PC-3 (cell line): ENCODE measurements around the gene CENPO. TPM values are rescaled to one million over a fixed set of nuclear protein-coding genes. Genes with fewer than 3 reads are reported as not detected.

Experiments used
- ATAC-seq: fragments of 200-7000 bp; cut with Tn5 transposase; 2 replicates; pipeline ENCODE4 v1.9.1; 2020; ENCODE audit warnings: mild to moderate bottlenecking, moderate library complexity
- BruUV-seq: library from RNA; stranded (reverse); fragments of 400-500 nt; replicated peaks from 2 replicates; lab custom pipeline; 2021; lab: Mats Ljungman, UMichigan
- CTCF ChIA-PET: fragments of 300-600 bp; sonication (Branson Sonifier 250); formaldehyde crosslinking; loops from one replicate; lab custom pipeline; 2022; ENCODE audit warnings: antibody characterized with exemption; lab: Charles Lee
- POLR2A ChIA-PET: fragments of 300-600 bp; sonication (Branson Sonifier 250); formaldehyde crosslinking; loops from one replicate; lab custom pipeline; 2022; ENCODE audit warnings: antibody characterized with exemption; ENCODE audit not compliant: unreplicated experiment; lab: Charles Lee
- DNase-seq: peaks from one replicate; pipeline ENCODE4 v3.0.0-alpha.2; 2015
- H2AFZ ChIP-seq: fragments of 300-600 bp; sonication (generic); 2 replicates; pipeline ENCODE4 v1.6.0; 2016; ENCODE audit warnings: antibody characterized with exemption, low read length
- H3F3A ChIP-seq: fragments of 300-600 bp; sonication (generic); one replicate; pipeline ENCODE4 v1.6.0; 2017; ENCODE audit warnings: antibody characterized with exemption, low read length, control low read depth, mild to moderate bottlenecking; ENCODE audit not compliant: unreplicated experiment
- H3K27ac ChIP-seq: fragments of 300-600 bp; sonication (generic); 2 replicates; pipeline ENCODE4 v1.5.1; 2016; ENCODE audit warnings: mild to moderate bottlenecking, low read length
- H3K27me3 ChIP-seq: fragments of 300-600 bp; sonication (generic); 2 replicates; pipeline ENCODE4 v1.6.1; 2016; ENCODE audit warnings: low read length, mixed read lengths
- H3K36me3 ChIP-seq: fragments of 300-600 bp; sonication (generic); 2 replicates; pipeline ENCODE4 v1.6.1; 2016; ENCODE audit warnings: low read depth, mixed run types, low read length, mixed read lengths
- H3K4me1 ChIP-seq: fragments of 300-600 bp; sonication (generic); 2 replicates; pipeline ENCODE4 v1.5.1; 2016; ENCODE audit warnings: low read length; ENCODE audit not compliant: insufficient read depth
- H3K4me2 ChIP-seq: fragments of 300-600 bp; sonication (generic); 2 replicates; pipeline ENCODE4 v1.6.0; 2016; ENCODE audit warnings: low read length
- H3K4me3 ChIP-seq: fragments of 300-600 bp; sonication (generic); 2 replicates; pipeline ENCODE4 v1.5.1; 2016; ENCODE audit warnings: mild to moderate bottlenecking, low read length, mixed read lengths
- H3K79me2 ChIP-seq: fragments of 300-600 bp; sonication (generic); 2 replicates; pipeline ENCODE4 v1.6.1; 2017; ENCODE audit warnings: low read length, mixed read lengths
- H3K9ac ChIP-seq: fragments of 300-600 bp; sonication (generic); 2 replicates; pipeline ENCODE4 v1.6.0; 2016; ENCODE audit warnings: mild to moderate bottlenecking, low read length
- H3K9me2 ChIP-seq: fragments of 300-600 bp; sonication (generic); replicated peaks from 2 replicates; pipeline ENCODE4 v1.6.1; 2016; ENCODE audit warnings: mixed run types, low read length, mixed read lengths
- H3K9me3 ChIP-seq: fragments of 300-600 bp; sonication (generic); 2 replicates; pipeline ENCODE4 v1.6.1; 2016; ENCODE audit warnings: low read length, mixed read lengths
- H4K20me1 ChIP-seq: fragments of 300-600 bp; sonication (generic); 2 replicates; pipeline ENCODE4 v1.6.1; 2016; ENCODE audit warnings: low read length, mixed read lengths
- CTCF ChIP-seq: fragments of 300-600 bp; sonication (generic); conservative IDR thresholded peaks from 2 replicates; pipeline ENCODE4 v1.5.1; 2017; ENCODE audit warnings: antibody characterized with exemption, low read depth, mild to moderate bottlenecking, low read length
- EZH2 ChIP-seq: fragments of 300-600 bp; sonication (generic); IDR thresholded peaks from one replicate; pipeline ENCODE4 v1.6.1; 2017; ENCODE audit warnings: antibody characterized with exemption, mild to moderate bottlenecking, low read length; ENCODE audit not compliant: unreplicated experiment
- EZH2phosphoT487 ChIP-seq: fragments of 300-600 bp; sonication (generic); IDR thresholded peaks from 2 replicates; pipeline ENCODE4 v1.6.1; 2018; ENCODE audit warnings: mild to moderate bottlenecking, antibody characterized with exemption, low read length, borderline replicate concordance
- intact Hi-C: fragments of 100-400 bp; cut with micrococcal nuclease; formaldehyde crosslinking; loops from 2 replicates; pipeline ENCODE4 v1.9.0; 2023
- total RNA-seq: library from RNA; depleted of rRNA; stranded (reverse); fragments of >200 nt; gene quantifications from 2 replicates; pipeline ENCODE4 v1.2.3, GENCODE V29; 2014

CENPO gene
- total RNA-seq, 1 experiment from 2014 or later, result 41.4 TPM

- TF ChIP-seq EZH2phosphoT487 (no peak), EZH2 (no peak)
- intact Hi-C loops, result no loop called here
Observed at GRCh38 chr2:24819442-24820174, 26.4 kb downstream of the CENPO start.

GRCh38 chr2:24820175-24820513, 26.9 kb downstream of the CENPO start:
- Histone ChIP-seq H3K9ac (no peak overlapping the region), H3K4me2 (no peak overlapping the region), H3K36me3 (peaks cover 50% of the 10 kb centered on the region), H2AFZ (no peak overlapping the region), H3F3A (no peaks in the 10 kb centered on the region), H3K4me1 (no peaks in the 10 kb centered on the region), H4K20me1 (no peaks in the 10 kb centered on the region), H3K9me2 (no peaks in the 10 kb centered on the region), H3K4me3 (no peak overlapping the region), H3K27me3 (no peaks in the 10 kb centered on the region), H3K79me2 (0 out of 2 replicates have a peak, but pooled peaks cover 4% of the 10 kb centered on the region), H3K27ac (no peak overlapping the region), H3K9me3 (no peaks in the 10 kb centered on the region)
- CTCF ChIA-PET, result interaction anchor here (0.8 kb wide), 1 partner anchor 27 kb away, joined by 11 read pairs; the partner anchor contains the start of genes CENPO and PTRHD1
- DNase-seq (no peak), ATAC-seq (no peak)
- BruUV-seq, result no TSS peak
- TF ChIP-seq CTCF (no peak), EZH2 (no peak), EZH2phosphoT487 (no peak)
- intact Hi-C loops, result no loop called here
- POLR2A ChIA-PET, result no interaction called here

More at GRCh38 chr2:24819442-24820174, 26.4 kb downstream of the CENPO start:
- DNase-seq (no peak), ATAC-seq (no peak)
- peaks cover 48% of the 10 kb centered on the region for H3K36me3 ChIP-seq
- H3K4me1 ChIP-seq, result no peaks in the 10 kb centered on the region
- no peak overlapping the region for H3K4me2 ChIP-seq
- H3K9ac ChIP-seq, result no peak overlapping the region
- no peaks in the 10 kb centered on the region for H4K20me1 ChIP-seq
- no peaks in the 10 kb centered on the region for H3K9me3 ChIP-seq
- BruUV-seq, result no TSS peak
- ChIA-PET POLR2A (no interaction called here), CTCF (interaction anchor here (0.8 kb wide), 1 partner anchor 27 kb away, joined by 11 read pairs; the partner anchor contains the start of genes CENPO and PTRHD1)
- H3K9me2 ChIP-seq, result no peaks in the 10 kb centered on the region
- H3K27ac ChIP-seq, result no peak overlapping the region
- no peaks in the 10 kb centered on the region for H3F3A ChIP-seq
- H3K4me3 ChIP-seq, result no peak overlapping the region
- H3K79me2 ChIP-seq, result peaks cover 6% of the 10 kb centered on the region; the same call in 1 of the 2 replicates
- H3K27me3 ChIP-seq, result no peaks in the 10 kb centered on the region
- H2AFZ ChIP-seq, result no peak overlapping the region

GRCh38 chr2:24820598-24821432, 27.6 kb downstream of the CENPO start:
- Histone ChIP-seq H3K9me2 (no peaks in the 10 kb centered on the region), H4K20me1 (no peaks in the 10 kb centered on the region), H3K27me3 (no peaks in the 10 kb centered on the region), H3F3A (no peaks in the 10 kb centered on the region), H3K4me2 (no peak overlapping the region), H3K9me3 (no peaks in the 10 kb centered on the region), H3K4me1 (peaks cover 5% of the 10 kb centered on the region), H2AFZ (no peak overlapping the region), H3K79me2 (0 out of 2 replicates have a peak, but pooled peaks cover 2% of the 10 kb centered on the region), H3K4me3 (no peak overlapping the region), H3K27ac (no peak overlapping the region), H3K9ac (no peak overlapping the region), H3K36me3 (peaks cover 50% of the 10 kb centered on the region)
- ATAC-seq (no peak), DNase-seq (no peak)
- TF ChIP-seq EZH2phosphoT487, result no peak
- no peak for TF ChIP-seq CTCF
- TF ChIP-seq EZH2, result no peak
- ChIA-PET POLR2A (no interaction called here), CTCF (no interaction called here)
- BruUV-seq, result no TSS peak
- intact Hi-C loops, result no loop called here
